HG03175 (cell line): ENCODE measurements around the gene HINT3.
"Not testable (repeated sequence)": the region's sequence is repeated elsewhere in the genome, so short reads cannot be mapped to it uniquely, and the experiment has no call there.

Source experiments
- ATAC-seq: cut with Tn5 transposase; IDR thresholded peaks from one replicate; pipeline ENCODE4 v1.9.1; 2021; ENCODE audit warnings: mild to moderate bottlenecking, moderate library complexity; ENCODE audit not compliant: unreplicated experiment

HINT3 gene

DNA sequence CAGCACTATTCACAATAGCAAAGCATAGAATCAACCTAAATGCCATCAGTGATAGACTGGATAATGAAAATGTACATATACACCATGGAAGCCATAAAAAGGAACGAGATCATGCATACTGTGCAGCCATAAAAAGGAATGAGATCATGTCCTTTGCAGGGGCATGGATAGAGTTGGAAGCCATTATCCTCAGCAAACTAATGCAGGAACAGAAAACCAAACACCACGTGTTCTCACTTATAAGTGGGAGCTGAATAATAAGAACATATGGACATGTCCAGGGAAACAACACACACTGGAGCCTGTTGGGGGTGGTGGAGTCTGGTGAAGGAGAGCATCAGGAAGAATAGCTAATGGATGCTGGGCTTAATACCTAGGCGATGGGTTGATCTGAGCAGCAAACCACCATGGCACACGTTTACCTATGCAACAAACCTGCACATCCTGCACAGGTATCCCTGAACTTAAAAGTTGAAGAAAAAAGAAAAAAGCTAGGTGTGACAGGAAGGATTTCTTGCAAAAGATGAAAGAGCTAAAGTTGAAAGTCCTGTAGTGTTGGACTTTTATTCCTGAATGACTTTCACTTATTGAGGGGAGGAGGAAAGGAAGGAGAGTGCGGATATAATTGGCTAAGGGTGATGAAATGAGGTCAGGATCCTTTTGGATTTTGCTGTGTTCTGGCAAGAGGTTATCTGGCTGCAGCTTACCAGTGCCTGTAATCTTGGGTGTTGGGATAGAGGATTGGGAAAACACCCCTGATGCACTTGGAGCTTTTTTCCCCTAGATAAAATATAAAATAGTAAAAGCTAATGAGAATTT, 38.3 kb downstream of the HINT3 start:
- no peak for ATAC-seq

DNA sequence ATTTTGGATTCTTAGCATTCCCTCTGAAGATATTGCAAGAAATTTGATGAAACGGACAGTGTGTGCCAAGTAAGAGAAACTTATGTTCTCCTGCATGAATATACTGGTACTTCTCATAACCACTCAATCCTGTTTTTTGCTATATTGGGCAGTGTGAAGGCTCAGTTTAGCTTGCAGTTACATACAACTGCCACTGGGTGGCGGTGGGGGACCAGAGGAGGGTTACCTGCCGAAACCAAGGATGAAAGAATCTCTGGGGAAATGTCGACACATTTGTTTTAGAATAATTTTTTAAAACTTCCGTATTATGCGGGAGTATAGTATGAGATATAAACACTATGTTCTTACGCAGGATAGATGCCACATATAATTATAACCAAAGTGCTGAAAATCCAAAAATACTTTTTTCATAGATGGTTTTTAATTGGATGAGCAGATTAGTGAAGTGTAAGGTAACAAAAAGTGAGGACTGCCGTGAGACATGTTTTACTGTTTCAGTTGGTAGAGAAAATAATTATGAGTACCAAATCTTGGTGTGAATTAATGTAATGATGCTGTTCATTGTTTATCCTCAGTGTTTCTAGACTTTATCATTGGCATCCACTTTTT, 39.5 kb downstream of the HINT3 start:
- ATAC-seq, result peak; percentile 99

DNA sequence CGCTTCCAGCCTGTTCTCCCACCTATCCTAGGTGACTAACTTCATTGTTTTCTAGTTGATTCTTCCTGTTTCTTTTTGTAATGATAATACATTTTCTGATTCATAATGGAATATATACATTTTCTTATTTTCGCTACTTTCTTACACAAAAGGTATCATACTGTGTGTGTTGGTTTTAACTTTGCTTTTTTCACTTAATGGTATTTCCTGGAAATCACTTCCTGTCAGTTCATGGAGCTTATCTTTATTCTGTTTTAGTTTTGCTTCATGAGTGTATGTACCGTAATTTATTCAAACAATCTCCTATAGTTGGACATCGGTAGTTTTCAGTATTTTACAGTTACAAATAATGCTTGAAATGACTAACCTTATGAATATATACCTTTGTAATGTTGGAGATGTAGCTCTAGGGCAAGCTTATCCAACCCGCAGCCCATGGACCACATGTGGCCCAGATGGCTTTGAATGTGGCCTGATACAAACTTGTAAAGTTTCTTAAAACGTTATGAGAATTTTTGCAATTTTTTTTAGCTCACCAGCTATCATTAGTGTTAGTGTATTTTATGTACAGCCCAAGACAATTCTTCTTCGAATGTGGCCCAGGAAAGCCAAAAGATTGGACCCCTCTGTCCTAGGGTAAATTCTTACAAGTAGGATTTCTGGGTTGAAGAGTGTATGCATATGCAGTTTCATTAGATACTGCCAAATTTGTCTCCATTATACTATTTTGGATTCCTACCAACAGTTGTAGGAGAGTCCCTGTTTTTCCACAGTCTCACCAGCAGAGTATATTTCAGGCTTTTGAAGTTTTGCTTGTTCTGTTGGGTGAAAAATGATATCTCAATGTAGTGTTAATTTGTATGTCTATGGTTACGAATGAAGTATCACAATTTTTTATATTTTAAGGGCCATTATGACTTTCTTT, 46.4 kb downstream of the HINT3 start:
- no peak for ATAC-seq

DNA sequence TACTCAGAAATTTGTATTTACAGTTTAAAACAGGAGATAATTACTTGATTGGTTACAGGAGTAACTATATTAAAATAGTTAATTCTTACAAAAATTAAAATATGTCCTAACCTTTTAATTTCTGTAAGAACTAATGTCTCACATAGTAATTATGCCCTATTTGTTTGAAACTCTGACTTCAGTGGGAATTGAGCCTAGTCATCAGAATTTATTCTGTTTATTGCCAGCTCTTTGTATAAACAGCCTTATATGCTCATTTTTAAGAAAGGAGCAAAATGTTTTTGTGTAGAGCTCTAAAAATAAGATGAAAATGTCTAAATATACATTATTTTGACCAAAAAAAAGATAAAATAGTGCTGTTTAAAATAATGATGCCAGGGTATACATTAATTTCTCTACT, 51.2 kb downstream of the HINT3 start:
- ATAC-seq, result no peak

DNA sequence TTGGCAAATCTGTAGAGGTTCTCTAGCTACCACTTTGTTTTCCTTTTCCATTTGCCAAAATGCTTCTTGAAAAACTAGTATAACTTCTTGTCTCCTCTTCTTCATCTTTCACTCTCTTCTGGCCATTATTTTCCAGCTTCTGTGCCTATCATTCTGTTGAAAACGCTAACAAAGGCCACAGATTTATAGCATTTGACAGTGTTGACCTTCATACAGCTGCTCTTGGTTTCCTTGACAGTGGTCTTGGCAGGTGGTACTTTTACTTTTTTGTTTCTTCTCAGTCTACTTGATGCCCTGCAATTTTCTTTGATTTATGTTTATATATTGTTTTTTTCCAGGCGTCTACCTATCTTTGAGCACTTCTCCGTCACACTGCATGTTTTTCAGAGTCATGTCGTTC, 53.5 kb downstream of the HINT3 start:
- no peak for ATAC-seq

DNA sequence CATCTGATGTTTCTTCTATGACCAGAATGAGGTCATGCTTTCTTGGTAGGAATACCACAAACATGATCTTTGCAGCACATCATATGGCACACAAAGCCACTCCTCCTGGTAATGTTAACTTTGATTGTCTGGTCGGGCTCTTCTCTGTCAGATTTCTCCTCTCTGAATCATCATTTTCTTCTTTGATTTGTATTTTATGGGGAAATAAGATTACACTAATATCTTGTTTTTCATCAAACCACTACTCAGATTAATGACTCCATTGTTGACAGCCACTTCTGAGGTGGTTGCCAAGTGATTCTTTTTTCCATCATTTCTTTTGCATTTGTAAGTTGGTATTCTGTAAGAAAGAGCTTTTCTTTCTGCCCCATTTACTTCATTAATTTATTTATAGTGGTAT, 59.3 kb downstream of the HINT3 start:
- no peak for ATAC-seq

DNA sequence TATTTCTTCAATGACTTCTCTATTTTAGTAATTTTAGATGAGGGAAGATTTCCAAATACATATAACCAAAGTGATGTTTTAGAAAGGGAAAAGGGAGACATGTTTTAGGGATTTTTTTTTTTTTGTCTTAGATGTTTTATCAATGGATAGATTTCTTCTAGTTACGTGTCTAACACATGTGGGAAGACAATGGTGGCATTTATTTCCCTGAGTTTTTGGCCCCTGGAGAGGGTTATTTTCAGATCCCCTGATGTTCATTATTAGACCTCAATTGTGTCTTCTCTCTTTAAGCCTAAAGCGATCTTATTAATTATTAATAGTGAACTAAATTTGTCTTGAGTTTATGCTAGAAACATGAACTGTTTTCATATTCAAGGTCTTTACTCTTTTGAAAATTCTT, 60.0 kb downstream of the HINT3 start:
- ATAC-seq, result no peak

DNA sequence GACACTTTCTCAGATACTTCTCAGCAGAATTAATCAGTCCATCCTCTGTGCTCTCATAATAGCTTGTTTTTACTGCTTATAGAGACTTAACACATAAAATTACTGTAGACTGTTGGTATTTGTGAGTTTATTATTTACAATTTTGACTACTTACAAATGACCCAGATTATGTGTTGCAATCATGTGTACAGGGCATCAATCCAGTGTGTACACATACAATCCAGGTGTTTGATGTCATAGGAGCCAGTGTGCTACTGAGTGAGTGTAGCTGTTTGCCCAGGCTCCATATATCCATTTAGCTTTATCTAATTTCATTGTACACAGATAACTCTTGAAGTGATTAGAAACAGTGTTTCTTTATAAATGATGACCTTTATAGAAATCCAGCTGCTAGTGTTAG, 61.1 kb downstream of the HINT3 start:
- ATAC-seq, result no peak

DNA sequence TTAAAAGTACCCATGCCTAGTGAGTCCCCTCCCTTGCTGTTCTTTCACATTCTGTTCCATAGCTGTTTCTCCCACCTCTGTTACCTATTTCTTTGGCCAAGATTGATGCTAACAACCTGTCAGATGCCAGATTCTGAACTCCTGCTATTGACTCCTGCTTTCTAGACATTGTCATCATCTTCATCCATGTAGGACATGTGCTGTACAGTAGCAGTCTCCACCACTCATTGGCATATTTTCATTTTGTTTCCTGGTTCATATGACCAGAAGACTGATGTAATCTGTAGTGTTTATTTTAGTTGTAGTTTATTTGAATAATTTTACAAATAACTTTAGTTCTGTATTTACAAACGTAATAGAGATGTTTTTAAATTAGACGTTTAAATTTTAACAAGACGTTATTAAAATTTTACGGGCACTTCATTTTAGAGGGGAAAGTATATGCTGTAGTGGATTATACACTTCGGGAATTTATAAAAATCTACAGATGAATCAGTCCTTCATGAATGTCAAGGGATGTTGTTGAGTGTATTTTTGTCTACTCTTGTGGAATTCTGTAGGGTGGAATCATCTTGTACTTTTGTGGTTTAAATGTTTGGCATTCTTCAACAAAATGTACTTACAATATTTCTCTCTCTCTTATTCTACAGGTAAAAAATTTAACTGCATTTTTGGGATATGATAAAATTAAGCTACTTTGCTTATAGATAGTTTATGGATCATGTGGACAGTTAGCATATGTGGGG, 63.9 kb downstream of the HINT3 start:
- ATAC-seq, result no peak

DNA sequence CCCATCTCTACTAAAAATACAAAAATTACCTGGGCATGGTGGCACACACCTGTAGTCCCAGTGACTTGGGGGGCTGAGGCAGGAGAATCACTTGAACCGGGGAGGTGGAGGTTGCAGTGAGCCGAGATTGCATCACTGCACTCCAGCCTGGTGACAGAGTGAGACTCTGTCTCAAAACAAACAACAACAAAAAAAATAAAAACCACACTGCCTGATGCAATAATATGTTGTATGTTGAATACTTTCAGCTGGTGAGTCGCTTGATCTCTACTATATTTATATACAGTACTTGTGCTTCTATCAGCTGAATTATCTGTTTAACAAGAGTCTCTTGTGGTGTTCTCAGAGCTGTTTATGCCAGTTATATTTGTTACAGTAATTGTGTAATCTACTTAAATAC, 66.9 kb downstream of the HINT3 start:
- not testable (repeated sequence) for ATAC-seq

DNA sequence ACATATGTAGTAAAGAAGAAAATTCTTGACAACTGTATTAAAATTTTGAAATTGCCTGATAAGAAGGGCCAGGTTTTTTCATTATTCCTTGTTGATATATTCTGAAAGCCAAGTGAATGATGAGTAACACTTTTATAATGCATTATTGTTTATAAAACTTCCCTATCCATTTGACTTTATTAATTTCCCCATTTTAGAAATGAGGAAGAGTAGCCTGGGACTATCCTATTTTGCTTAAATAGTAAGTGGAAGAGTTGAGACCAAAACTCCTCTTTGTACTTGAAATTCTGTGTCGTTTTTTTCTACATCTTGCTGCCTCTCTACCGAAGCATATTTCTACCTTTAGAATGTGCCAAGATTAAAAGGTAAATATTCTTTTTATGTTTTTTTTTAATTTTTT, 69.4 kb downstream of the HINT3 start:
- no peak for ATAC-seq

DNA sequence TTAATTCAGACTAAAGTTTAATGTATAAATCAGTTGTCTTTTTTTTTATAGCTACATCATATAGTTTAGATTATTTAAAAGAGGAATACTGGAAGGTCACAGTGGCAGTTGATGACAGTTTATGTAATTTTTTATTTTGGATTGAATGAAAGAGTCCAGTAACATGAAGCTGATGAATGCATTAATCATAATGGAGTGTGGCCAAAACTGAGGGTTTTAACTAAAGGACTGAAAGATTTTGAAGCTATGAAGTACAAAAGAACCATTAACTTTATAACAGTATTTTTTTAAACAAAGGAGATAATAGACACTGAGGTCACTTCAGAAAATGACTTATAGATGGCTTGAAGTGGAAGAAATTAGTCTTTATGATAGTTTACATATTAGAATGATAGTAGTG, 71.0 kb downstream of the HINT3 start:
- ATAC-seq, result no peak
